ENCODE measurements around the gene ADORA1.

- TF ChIP-seq CTCF (IDR thresholded peaks at IDR 0.05; ENCODE audit: insufficient read depth, low read length, poor library complexity, severe bottlenecking) (no peak), EZH2phosphoT487 (conservative IDR thresholded peaks at IDR 0.05; ENCODE audit: low read length) (no peak)
Measured at GRCh38 chr1:203152158-203153034, 24.9 kb downstream of the ADORA1 start.

All from SU-DHL-6 (cell line).